Measurements from ENCODE around the gene GABRR1.

DNA sequence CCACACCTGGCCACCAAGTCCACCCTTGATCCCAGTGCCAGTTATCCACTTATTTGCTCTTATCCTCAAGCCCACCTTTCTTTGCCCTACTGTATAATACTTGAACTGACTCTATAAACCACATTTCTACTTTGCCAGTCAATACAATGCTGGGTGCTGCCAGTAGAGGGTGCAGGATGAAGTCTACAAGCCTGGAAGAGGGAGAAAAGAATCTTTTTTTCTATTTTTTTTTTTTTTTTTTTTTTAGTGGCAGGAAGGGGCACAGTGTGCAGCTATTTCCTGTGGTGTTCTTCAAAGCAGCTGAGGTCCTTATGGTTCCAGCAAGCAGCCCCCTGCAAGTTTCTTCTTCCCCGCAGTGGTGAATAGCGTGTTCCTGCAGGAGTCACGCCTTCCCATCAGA is 22.2 kb upstream of the GABRR1 start:
- no peak for TF ChIP-seq YY1 (IDR thresholded peaks at IDR 0.05; ENCODE audit: insufficient read depth, insufficient read length)
- TF ChIP-seq ZNF274 (IDR thresholded peaks at IDR 0.05; ENCODE audit: low read depth, low read length), result no peak
- TF ChIP-seq SUZ12 (IDR thresholded peaks at IDR 0.05; ENCODE audit: extremely low read depth, insufficient read depth, insufficient read length), result no peak

Data from NT2/D1 (cell line).